GM18861 (cell line): Measurements from ENCODE around the gene MBD5.

ENCODE experiments used
- ATAC-seq: cut with Tn5 transposase; IDR thresholded peaks from one replicate; pipeline ENCODE4 v1.9.1; 2021; ENCODE audit not compliant: unreplicated experiment

MBD5 gene

GRCh38 chr2:148209603-148210002, 188.7 kb downstream of the MBD5 start:
- no peak for ATAC-seq

- ATAC-seq: no peak
These were observed 197.6 kb downstream of the MBD5 start for GRCh38 chr2:148218326-148219075.

GRCh38 chr2:148221166-148221565, 200.3 kb downstream of the MBD5 start:
- no peak for ATAC-seq

- ATAC-seq: no peak
These were observed 201.0 kb downstream of the MBD5 start for GRCh38 chr2:148221926-148222325.

GRCh38 chr2:148231858-148232257, 211.0 kb downstream of the MBD5 start:
- no peak for ATAC-seq

GRCh38 chr2:148234143-148234542, 213.3 kb downstream of the MBD5 start:
- ATAC-seq: no peak

GRCh38 chr2:148237911-148238310, 217.0 kb downstream of the MBD5 start:
- no peak for ATAC-seq

- ATAC-seq: no peak
These were observed 217.7 kb downstream of the MBD5 start for GRCh38 chr2:148238561-148238960.

- no peak for ATAC-seq
These were observed 219.9 kb downstream of the MBD5 start for GRCh38 chr2:148240838-148241237.

GRCh38 chr2:148244593-148245292, 223.9 kb downstream of the MBD5 start:
- ATAC-seq: no peak

- no peak for ATAC-seq
These were observed 231.1 kb downstream of the MBD5 start for GRCh38 chr2:148251993-148252392.

- ATAC-seq: no peak
These were observed 231.8 kb downstream of the MBD5 start for GRCh38 chr2:148252646-148253045.

- ATAC-seq: no peak
These were observed 232.8 kb downstream of the MBD5 start for GRCh38 chr2:148253685-148254084.

GRCh38 chr2:148255929-148256328, 235.0 kb downstream of the MBD5 start:
- no peak for ATAC-seq

GRCh38 chr2:148257276-148257675, 236.4 kb downstream of the MBD5 start:
- no peak for ATAC-seq

- ATAC-seq: no peak
These were observed 237.2 kb downstream of the MBD5 start for GRCh38 chr2:148258124-148258523.

- no peak for ATAC-seq
These were observed 238.8 kb downstream of the MBD5 start for GRCh38 chr2:148259674-148260073.

- no peak for ATAC-seq
These were observed 243.0 kb downstream of the MBD5 start for GRCh38 chr2:148263890-148264289.

- ATAC-seq: no peak
These were observed 252.3 kb downstream of the MBD5 start for GRCh38 chr2:148273158-148273691.

GRCh38 chr2:148279216-148279615, 258.3 kb downstream of the MBD5 start:
- no peak for ATAC-seq

- ATAC-seq: no peak
These were observed 261.3 kb downstream of the MBD5 start for GRCh38 chr2:148282201-148282600.

- ATAC-seq: no peak
These were observed 271.5 kb downstream of the MBD5 start for GRCh38 chr2:148292431-148292830.
